Measurements from ENCODE around the gene MYBPHL. TPM values are rescaled to one million over a fixed set of nuclear protein-coding genes. Genes with fewer than 3 reads are reported as not detected.

The MYBPHL gene
- total RNA-seq, 2 donors from 2014 or later, result 220 to 239 TPM

- no peak for ATAC-seq
- peak; percentile 27 for DNase-seq
- intact Hi-C loops (cut with DNase I), result no loop called here
Observed at GRCh38 chr1:109258481-109259466, 48.0 kb downstream of the MYBPHL start.

DNA sequence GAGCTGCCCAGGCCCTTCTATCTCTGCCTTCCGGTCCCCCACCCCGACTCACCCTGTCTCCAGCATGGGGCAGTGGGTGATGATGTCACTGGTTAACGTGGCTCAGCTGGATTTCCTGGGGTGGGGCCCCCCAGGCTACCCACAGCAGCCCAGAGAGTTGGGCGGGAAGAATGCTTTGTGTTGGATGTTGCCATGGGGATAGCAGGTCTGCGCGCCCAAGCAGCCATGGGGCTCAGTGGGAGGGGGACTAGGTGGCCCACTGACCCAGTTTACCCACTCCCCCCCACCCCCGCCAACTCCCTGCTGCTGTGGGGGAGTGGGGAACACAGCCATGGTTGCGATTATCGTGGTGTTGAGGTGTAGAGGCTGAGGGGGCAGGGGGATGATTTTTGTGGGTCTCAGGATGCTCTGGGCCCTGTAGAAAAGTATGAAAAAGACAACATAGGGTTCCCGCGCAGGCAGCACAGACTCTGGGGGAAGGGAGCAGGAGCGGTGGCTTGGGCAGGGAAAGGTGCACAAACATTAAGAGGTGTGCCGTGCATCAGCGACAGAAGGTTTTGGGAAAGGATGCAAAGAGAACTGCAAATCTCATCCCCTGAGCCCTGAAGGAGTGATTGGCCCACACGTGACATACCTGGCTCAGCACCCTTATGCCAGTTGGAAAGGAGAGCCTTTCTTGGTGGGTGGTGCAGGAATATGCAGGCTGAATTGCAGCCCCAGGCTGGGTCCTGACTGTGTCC is 49.0 kb downstream of the MYBPHL start:
- DNase-seq (peak; percentile 12), ATAC-seq (no peak)
- intact Hi-C loops (cut with DNase I), result no loop called here

DNA sequence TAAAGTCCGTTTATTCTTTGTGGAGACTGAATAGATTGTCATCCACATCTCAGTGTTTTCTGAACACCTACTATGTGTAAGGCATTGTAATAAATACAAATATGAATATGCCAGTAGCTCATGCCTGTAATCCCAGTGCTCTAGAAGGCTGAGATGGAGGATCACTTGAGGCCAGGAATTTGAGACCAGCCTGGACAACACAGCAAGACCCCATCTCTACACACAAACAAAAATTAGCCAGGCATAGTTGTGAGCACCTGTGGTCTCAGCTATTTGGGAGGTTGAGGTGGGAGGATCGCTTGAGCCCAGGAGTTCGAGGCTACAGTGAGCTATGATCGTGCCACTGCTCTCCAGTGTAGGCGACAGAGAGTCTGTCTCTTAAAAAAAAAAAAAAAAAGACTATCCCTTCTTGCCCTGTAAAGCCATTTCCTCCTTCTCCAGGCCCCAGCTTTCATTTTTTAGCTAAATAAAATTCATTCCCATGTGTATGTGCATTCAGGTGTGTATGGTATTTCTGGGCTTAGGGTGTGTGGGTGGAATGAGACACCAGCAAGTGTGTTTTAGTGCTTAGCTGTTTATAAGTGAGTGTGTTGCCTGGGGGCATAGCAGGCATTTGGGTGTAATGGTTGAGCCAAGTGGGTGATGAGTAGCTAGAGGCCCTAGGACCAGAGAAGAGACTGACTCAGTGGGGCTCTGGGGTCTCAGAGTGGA is 49.7 kb downstream of the MYBPHL start:
- intact Hi-C loops (cut with DNase I), result no loop called here
- no peak for DNase-seq

DNA sequence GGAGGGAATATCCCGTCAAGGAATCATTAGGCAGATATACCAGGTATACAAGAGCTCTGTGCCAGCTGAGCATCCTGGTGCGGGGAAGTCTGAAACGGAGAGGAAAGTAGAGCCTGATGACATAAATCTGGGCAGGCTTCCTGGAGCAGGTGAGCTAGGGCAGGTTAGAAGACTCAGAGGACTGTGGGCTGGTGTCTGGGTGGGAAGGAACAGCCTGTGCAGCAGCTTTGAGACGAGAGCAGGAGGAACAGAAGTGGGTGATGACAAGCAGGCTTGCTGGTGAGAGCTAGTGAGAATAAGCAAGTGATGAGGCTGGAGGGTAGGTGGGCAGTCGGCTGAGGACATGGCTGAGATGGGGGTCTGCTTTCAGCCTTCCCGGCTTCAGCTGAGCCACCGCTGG is 50.7 kb downstream of the MYBPHL start:
- intact Hi-C loops (cut with DNase I), result no loop called here
- ATAC-seq (no peak), DNase-seq (no peak)

More for the DNA sequence above, 49.7 kb downstream of the MYBPHL start:
- no peak for ATAC-seq

GRCh38 chr1:109255678-109256077 is 51.1 kb downstream of the MYBPHL start:
- ATAC-seq (no peak), DNase-seq (no peak)
- intact Hi-C loops (cut with DNase I), result no loop called here

- DNase-seq, result no peak
- intact Hi-C loops (cut with DNase I), result no loop called here
- ATAC-seq, result no peak
Observed at GRCh38 chr1:109255097-109255651, 51.6 kb downstream of the MYBPHL start.

GRCh38 chr1:109254621-109255096 is 52.2 kb downstream of the MYBPHL start:
- intact Hi-C loops (cut with DNase I), result loop anchor here in 1 of 2 donors (5.0 kb wide), 1 partner anchor 47 kb away; no protein-coding TSS in a partner anchor
- ATAC-seq, result peak in 1 of 2 donors; percentile 1
- no peak for DNase-seq

- no peak for DNase-seq
- ATAC-seq, result peak; percentile 53 to 62
- intact Hi-C loops (cut with DNase I), result loop anchor here in 1 of 2 donors (5.0 kb wide), 1 partner anchor 47 kb away; no protein-coding TSS in a partner anchor
Observed at GRCh38 chr1:109253803-109254620, 52.8 kb downstream of the MYBPHL start.

DNA sequence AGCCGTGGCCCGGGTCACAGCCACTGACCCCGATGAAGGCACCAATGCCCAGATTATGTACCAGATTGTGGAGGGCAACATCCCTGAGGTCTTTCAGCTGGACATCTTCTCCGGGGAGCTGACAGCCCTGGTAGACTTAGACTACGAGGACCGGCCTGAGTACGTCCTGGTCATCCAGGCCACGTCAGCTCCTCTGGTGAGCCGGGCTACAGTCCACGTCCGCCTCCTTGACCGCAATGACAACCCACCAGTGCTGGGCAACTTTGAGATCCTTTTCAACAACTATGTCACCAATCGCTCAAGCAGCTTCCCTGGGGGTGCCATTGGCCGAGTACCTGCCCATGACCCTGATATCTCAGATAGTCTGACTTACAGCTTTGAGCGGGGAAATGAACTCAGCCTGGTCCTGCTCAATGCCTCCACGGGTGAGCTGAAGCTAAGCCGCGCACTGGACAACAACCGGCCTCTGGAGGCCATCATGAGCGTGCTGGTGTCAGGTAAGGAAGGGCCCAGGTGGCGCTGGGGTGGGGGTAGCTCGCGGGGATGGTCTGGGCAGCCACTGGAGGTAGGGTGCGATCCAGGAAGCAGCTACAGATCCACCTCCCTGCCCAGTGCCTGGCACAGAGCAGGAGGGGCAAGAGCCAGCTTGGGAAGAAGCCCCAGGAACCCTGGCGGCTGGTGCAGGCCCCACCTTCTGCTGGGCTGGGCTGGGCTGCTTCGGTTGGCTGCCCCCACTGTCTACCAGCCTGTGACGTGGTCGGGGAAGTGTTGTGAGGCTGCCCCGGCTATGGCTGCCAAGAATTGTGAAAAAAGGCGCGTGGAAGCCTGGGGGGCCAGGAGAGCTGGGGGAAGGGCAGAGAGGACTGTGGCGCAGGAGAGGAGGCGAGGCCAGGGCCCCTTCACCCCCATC is 53.7 kb downstream of the MYBPHL start:
- intact Hi-C loops (cut with DNase I), result loop anchor here in 1 of 2 donors (5.0 kb wide), 1 partner anchor 46 kb away; no protein-coding TSS in a partner anchor
- peak; percentile 74 for DNase-seq
- peak; percentile 78 to 83 for ATAC-seq

DNA sequence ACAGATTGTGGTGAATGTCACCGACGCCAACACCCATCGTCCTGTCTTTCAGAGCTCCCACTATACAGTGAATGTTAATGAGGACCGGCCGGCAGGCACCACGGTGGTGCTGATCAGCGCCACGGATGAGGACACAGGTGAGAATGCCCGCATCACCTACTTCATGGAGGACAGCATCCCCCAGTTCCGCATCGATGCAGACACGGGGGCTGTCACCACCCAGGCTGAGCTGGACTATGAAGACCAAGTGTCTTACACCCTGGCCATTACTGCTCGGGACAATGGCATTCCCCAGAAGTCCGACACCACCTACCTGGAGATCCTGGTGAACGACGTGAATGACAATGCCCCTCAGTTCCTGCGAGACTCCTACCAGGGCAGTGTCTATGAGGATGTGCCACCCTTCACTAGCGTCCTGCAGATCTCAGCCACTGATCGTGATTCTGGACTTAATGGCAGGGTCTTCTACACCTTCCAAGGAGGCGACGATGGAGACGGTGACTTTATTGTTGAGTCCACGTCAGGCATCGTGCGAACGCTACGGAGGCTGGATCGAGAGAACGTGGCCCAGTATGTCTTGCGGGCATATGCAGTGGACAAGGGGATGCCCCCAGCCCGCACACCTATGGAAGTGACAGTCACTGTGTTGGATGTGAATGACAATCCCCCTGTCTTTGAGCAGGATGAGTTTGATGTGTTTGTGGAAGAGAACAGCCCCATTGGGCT is 54.5 kb downstream of the MYBPHL start:
- DNase-seq, result no peak
- ATAC-seq, result no peak
- intact Hi-C loops (cut with DNase I), result loop anchor here in 1 of 2 donors (5.0 kb wide), 1 partner anchor 45 kb away; no protein-coding TSS in a partner anchor

DNA sequence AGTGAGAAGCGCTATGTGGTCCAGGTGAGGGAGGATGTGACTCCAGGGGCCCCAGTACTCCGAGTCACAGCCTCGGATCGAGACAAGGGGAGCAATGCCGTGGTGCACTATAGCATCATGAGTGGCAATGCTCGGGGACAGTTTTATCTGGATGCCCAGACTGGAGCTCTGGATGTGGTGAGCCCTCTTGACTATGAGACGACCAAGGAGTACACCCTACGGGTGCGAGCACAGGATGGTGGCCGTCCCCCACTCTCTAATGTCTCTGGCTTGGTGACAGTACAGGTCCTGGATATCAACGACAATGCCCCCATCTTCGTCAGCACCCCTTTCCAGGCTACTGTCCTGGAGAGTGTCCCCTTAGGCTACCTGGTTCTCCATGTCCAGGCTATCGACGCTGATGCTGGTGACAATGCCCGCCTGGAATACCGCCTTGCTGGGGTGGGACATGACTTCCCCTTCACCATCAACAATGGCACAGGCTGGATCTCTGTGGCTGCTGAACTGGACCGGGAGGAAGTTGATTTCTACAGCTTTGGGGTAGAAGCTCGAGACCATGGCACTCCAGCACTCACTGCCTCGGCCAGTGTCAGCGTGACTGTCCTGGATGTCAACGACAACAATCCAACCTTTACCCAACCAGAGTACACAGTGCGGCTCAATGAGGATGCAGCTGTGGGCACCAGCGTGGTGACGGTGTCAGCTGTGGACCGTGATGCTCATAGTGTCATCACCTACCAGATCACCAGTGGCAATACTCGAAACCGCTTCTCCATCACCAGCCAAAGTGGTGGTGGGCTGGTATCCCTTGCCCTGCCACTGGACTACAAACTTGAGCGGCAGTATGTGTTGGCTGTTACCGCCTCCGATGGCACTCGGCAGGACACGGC is 55.3 kb downstream of the MYBPHL start:
- no peak for ATAC-seq
- intact Hi-C loops (cut with DNase I), result loop anchor here in 1 of 2 donors (5.0 kb wide), 1 partner anchor 44 kb away; no protein-coding TSS in a partner anchor
- DNase-seq, result no peak

DNA sequence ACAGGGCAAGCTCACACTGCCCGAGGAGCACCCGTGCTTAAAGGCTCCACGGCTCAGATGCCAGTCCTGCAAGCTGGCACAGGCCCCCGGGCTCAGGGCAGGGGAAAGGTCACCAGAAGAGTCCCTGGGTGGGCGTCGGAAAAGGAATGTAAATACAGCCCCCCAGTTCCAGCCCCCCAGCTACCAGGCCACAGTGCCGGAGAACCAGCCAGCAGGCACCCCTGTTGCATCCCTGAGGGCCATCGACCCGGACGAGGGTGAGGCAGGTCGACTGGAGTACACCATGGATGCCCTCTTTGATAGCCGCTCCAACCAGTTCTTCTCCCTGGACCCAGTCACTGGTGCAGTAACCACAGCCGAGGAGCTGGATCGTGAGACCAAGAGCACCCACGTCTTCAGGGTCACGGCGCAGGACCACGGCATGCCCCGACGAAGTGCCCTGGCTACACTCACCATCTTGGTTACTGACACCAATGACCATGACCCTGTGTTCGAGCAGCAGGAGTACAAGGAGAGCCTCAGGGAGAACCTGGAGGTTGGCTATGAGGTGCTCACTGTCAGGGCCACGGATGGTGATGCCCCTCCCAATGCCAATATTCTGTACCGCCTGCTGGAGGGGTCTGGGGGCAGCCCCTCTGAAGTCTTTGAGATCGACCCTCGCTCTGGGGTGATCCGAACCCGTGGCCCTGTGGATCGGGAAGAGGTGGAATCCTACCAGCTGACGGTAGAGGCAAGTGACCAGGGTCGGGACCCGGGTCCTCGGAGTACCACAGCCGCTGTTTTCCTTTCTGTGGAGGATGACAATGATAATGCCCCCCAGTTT is 56.1 kb downstream of the MYBPHL start:
- intact Hi-C loops (cut with DNase I), result loop anchor here in 1 of 2 donors (5.0 kb wide), 1 partner anchor 43 kb away; no protein-coding TSS in a partner anchor
- no peak for ATAC-seq
- DNase-seq, result no peak

DNA sequence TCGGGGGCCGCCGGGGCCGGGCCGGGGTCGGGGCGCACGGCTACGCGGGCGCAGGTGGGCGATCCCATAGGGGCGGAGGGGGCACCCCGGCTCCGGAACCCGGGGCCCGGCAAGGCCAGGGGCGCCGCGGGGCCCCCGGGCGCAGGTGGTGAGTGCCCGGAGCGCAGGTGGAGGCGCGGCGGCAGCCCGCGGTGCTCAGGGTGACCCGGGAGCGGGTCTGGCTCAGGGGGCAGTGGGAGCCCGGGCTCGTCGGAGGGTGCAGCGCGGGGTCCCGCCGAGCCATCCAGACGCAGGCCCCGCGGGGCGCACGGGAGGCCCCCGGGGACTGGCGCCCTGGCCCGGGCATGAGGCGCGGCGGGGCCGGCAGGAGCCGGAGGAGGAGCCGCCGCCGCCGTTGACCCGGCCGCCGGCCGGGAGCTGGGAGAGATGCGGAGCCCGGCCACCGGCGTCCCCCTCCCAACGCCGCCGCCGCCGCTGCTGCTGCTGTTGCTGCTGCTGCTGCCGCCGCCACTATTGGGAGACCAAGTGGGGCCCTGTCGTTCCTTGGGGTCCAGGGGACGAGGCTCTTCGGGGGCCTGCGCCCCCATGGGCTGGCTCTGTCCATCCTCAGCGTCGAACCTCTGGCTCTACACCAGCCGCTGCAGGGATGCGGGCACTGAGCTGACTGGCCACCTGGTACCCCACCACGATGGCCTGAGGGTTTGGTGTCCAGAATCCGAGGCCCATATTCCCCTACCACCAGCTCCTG is 57.0 kb downstream of the MYBPHL start:
- peak; percentile 22 for DNase-seq
- intact Hi-C loops (cut with DNase I), result loop anchor here in 1 of 2 donors (5.0 kb wide), 1 partner anchor 43 kb away; no protein-coding TSS in a partner anchor
- ATAC-seq, result no peak
